SJCRH30 (cell line): ENCODE results near the gene CD46. TPM values are rescaled to one million over a fixed set of nuclear protein-coding genes. Genes with fewer than 3 reads are reported as not detected.
"Not testable (repeated sequence)": the region's sequence is repeated elsewhere in the genome, so short reads cannot be mapped to it uniquely, and the experiment has no call there.

Experiments
- DNase-seq, 2 experiments: peaks; one replicate each; pipeline ENCODE4 v3.0.0-alpha.2; 2015 to 2020
- H3K27ac ChIP-seq: fragments of 250-450 bp; sonication (Bioruptor Pico); 2 replicates; pipeline ENCODE4 v1.5.1; 2020; ENCODE audit warnings: mild to moderate bottlenecking, moderate library complexity
- H3K27me3 ChIP-seq: fragments of 250-450 bp; sonication (Bioruptor Pico); 2 replicates; pipeline ENCODE4 v1.5.1; 2020; ENCODE audit warnings: mild to moderate bottlenecking, moderate library complexity
- H3K36me3 ChIP-seq: fragments of 250-450 bp; sonication (Bioruptor Pico); 2 replicates; pipeline ENCODE4 v1.5.1; 2020; ENCODE audit warnings: mild to moderate bottlenecking, moderate library complexity
- H3K4me1 ChIP-seq: fragments of 250-450 bp; sonication (Bioruptor Pico); 2 replicates; pipeline ENCODE4 v1.5.1; 2020; ENCODE audit warnings: mild to moderate bottlenecking, moderate library complexity
- H3K4me3 ChIP-seq: fragments of 250-450 bp; sonication (Bioruptor Pico); 2 replicates; pipeline ENCODE4 v1.5.1; 2020; ENCODE audit warnings: mild to moderate bottlenecking, moderate library complexity
- H3K9me3 ChIP-seq: fragments of 250-450 bp; sonication (Bioruptor Pico); replicated peaks from 2 replicates; pipeline ENCODE4 v1.5.1; 2020; ENCODE audit warnings: mild to moderate bottlenecking, moderate library complexity
- total RNA-seq: library from RNA; depleted of rRNA; stranded (reverse); fragments of >200 nt; shearing (Covaris generic); gene quantifications from 2 replicates; pipeline ENCODE4 v1.2.3, GENCODE V29; 2014

Gene CD46
- total RNA-seq, 1 experiment from 2014 or later = 95.1 TPM

DNA sequence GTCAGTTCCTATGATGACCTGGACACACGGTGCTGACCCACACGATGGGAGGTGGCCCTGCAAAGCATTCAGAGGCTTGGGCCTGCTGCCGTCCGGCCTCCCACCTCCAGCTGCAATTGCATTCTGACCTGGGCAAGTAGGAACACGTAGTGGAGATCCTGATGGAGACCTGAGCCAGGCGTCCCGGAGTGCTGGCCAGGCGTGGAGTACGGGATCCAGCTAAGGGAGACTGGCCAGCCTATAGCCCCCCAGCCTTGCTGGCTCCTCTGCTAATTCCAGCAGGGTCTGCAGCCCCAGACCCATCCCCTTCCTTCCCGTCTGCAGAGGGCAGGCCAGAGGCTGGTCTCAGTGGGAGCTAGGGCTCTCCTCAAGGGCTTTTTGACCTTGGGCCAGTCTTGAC is 11.2 kb downstream of the CD46 start:
- DNase-seq = no peak
- Histone ChIP-seq H3K27me3 (no peaks in the 10 kb centered on the region), H3K4me3 (no peak overlapping the region), H3K27ac (no peak overlapping the region), H3K9me3 (no peaks in the 10 kb centered on the region), H3K4me1 (no peaks in the 10 kb centered on the region), H3K36me3 (peaks cover 68% of the 10 kb centered on the region)

DNA sequence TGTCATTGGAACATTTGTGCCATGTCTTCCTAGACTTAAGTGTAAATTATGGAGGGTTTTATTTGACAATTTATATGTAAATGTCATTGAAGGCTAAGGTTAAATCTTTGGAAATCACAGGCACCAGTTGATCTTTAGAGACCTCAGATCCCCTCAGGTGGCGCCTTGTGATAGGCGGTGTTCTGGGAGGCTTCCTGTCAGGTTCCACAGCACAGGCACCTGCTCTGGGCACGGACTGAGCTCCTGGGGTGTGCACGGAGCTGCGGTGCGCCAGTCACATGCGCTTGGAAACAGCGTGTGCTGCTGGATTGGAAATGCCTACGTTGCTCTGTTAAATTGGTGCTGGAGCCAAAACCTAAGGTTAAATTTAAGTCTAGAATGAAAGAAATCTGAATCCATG is 12.1 kb downstream of the CD46 start:
- peaks cover 67% of the 10 kb centered on the region for H3K36me3 ChIP-seq
- no peak overlapping the region for H3K4me3 ChIP-seq
- no peaks in the 10 kb centered on the region for H3K27me3 ChIP-seq
- no peaks in the 10 kb centered on the region for H3K9me3 ChIP-seq
- H3K4me1 ChIP-seq = no peaks in the 10 kb centered on the region
- H3K27ac ChIP-seq = no peak overlapping the region
- no peak for DNase-seq

DNA sequence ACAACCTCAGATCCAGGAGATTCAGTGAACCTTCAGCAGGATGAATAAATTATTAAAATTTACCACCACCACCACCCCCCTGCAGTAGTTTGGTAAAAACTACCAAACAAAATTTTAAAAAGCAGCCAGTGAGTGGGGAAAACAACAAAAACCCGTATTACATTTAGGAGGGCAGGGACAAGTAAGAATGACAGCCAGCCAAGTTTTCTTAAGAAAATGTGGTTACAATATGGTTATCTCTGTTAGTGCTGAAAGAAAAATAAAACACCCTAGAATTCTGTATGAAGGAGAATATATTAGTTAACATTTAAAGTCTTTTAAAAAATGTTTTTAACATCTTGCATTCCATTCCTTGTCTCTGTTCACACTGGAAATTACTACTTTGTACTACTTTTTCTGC is 14.7 kb downstream of the CD46 start:
- Histone ChIP-seq H3K9me3 (peaks cover 8% of the 10 kb centered on the region), H3K4me1 (no peaks in the 10 kb centered on the region), H3K27me3 (no peaks in the 10 kb centered on the region), H3K4me3 (no peak overlapping the region), H3K36me3 (peaks cover 67% of the 10 kb centered on the region), H3K27ac (no peak overlapping the region)
- DNase-seq = no peak

DNA sequence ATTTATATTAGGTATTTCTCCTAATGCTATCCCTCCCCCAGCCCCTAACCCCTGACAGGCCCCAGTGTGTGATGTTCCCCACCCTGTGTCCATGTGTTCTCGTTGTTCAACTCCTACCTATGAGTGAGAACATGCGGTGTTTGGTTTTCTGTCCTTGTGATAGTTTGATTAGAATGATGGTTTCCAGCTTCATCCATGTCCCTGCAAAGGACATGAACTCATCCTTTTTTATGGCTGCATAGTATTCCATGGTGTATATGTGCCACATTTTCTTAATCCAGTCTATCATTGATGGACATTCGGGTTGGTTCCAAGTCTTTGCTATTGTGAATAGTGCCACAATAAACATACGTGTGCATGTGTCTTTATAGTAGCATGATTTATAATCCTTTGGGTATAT is 18.7 kb downstream of the CD46 start:
- H3K27me3 ChIP-seq, H3K4me1 ChIP-seq, H3K27ac ChIP-seq, DNase-seq, H3K9me3 ChIP-seq, H3K4me3 ChIP-seq: not testable (repeated sequence)
- peaks cover 59% of the 10 kb centered on the region for H3K36me3 ChIP-seq

DNA sequence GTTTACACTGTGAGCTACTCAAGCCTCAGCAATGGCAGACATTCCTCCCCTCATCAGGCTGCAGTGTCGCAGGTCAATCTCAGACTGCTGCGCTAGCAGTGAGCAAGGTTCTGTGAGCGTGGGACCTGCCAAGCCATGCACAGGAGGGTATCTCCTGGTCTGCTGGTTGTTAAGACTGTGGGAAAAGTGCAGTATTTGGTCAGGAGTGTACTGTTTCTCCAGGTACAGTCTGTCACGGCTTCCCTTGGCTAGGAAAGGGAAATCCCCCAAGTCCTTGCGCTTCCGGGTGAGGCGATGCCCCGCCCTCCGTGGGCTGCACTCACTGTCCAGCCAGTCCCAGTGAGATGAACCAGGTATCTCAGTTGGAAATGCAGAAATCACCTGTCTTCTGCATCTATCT is 24.2 kb downstream of the CD46 start:
- DNase-seq = not testable (repeated sequence)

DNA sequence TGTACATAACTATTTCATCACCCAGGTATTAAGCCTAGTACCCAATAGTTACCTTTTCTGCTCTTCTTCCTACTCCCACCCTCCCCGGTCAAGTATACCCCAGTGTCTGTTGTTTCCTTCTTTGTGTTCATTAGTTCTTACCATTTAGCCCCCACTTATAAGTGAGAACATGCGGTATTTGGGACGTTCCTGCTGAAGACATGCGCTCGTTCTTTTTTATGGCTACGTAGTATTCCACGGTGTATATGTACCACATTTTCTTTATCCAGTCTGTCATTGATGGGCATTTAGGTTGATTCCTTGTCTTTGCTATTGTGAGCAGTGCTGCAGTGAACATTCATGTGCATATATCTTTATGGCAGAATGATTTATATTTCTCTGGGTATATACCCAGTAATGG is 25.6 kb downstream of the CD46 start:
- H3K4me3 ChIP-seq, H3K27ac ChIP-seq, H3K9me3 ChIP-seq, H3K27me3 ChIP-seq, DNase-seq, H3K4me1 ChIP-seq: not testable (repeated sequence)
- H3K36me3 ChIP-seq = peaks cover 58% of the 10 kb centered on the region

More for the DNA sequence above, 24.2 kb downstream of the CD46 start:
- H3K27ac ChIP-seq, H3K27me3 ChIP-seq, H3K9me3 ChIP-seq, H3K4me1 ChIP-seq, H3K4me3 ChIP-seq: not testable (repeated sequence)
- peaks cover 56% of the 10 kb centered on the region for H3K36me3 ChIP-seq

DNA sequence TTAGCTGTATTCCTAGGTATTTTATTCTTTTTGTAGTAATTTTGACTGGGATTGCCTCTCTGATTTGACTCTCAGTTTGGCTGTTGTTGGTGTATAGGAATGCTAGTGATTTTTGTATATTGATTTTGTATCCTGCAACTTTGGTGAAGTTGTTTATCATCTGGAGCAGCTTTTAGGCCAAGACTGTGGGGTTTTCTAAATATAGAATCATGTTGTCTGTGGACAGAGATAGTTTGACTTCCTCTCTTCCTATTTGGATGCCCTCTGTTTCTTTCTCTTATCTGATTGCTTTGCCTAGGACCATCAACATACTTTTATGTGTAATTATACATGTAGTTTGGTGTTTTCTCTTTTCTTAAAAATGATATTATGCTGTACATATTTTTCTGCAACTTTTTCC is 27.2 kb downstream of the CD46 start:
- H3K27ac ChIP-seq = no peak overlapping the region
- H3K9me3 ChIP-seq = peaks cover 5% of the 10 kb centered on the region; the same call in 1 of the 2 replicates
- no peaks in the 10 kb centered on the region for H3K27me3 ChIP-seq
- no peak overlapping the region for H3K4me3 ChIP-seq
- H3K36me3 ChIP-seq = peaks cover 65% of the 10 kb centered on the region
- no peaks in the 10 kb centered on the region for H3K4me1 ChIP-seq
- no peak for DNase-seq

DNA sequence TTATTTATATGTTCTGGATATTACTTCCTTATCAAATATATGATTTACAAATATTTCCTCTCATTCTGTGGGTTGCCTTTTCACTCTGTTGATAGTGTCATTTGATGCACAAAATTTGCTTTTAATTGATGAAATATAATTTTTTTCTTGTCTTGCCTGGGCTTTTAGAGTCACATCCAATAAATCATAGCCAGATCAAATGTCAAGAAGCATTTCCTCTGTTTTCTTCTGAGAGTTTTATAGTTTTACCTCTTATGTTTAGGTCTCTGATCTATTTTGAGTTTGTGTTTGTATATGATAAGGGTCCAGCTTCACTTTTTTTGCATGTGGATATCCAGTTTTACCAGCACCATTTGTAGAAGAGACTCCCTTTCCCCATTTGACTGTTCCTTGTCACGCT is 29.5 kb downstream of the CD46 start:
- no peak for DNase-seq
- H3K27ac ChIP-seq = no peak overlapping the region
- H3K4me1 ChIP-seq = no peaks in the 10 kb centered on the region
- H3K4me3 ChIP-seq = no peak overlapping the region
- H3K27me3 ChIP-seq = no peaks in the 10 kb centered on the region
- H3K36me3 ChIP-seq = peaks cover 69% of the 10 kb centered on the region
- peaks cover 5% of the 10 kb centered on the region; the same call in 1 of the 2 replicates for H3K9me3 ChIP-seq

DNA sequence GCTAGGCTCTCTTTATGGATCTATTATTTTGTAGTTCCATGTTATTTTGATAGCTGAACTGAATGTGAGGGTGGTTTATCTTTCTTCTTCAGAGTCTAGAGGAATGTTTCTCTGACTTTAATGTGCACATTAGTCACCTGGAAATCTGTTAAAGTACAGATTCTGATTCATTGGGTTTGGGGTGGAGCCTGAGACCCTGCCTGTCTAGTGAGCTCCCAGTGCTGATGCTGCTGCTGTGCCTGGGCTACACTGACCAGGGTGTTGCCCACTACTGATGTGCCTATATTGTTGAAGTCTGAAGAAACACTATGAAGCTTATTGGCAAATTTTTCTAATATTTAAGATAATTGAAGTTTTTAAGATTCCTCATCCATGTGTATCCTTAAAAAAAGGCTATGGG is 35.9 kb downstream of the CD46 start:
- DNase-seq = no peak
- Histone ChIP-seq H3K4me1 (peaks cover 11% of the 10 kb centered on the region), H3K9me3 (no peaks in the 10 kb centered on the region), H3K4me3 (no peak overlapping the region), H3K27me3 (no peaks in the 10 kb centered on the region), H3K36me3 (peaks cover 45% of the 10 kb centered on the region), H3K27ac (no peak overlapping the region)

DNA sequence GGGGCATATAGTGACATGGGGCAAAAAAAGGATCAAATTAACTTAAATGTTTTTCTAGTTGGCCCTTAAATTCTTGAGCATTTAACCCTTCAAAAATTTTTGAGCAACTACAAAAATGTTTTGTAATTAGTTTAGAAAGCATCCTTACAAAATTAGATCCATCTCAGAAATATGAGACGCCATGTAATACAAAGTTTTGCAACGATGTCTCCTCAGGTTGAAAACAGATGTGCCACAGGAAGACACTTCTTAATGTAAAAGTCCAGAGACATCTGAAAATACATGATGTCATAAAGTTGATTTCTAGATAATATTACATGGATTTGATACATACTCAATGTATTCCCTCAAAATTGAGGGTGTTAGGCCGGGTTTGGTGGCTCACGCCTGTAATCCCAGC is 37.5 kb downstream of the CD46 start:
- no peaks in the 10 kb centered on the region for H3K9me3 ChIP-seq
- peaks cover 11% of the 10 kb centered on the region for H3K4me1 ChIP-seq
- H3K36me3 ChIP-seq = peaks cover 35% of the 10 kb centered on the region
- no peaks in the 10 kb centered on the region for H3K27me3 ChIP-seq
- no peak overlapping the region for H3K27ac ChIP-seq
- DNase-seq = no peak
- no peak overlapping the region for H3K4me3 ChIP-seq

DNA sequence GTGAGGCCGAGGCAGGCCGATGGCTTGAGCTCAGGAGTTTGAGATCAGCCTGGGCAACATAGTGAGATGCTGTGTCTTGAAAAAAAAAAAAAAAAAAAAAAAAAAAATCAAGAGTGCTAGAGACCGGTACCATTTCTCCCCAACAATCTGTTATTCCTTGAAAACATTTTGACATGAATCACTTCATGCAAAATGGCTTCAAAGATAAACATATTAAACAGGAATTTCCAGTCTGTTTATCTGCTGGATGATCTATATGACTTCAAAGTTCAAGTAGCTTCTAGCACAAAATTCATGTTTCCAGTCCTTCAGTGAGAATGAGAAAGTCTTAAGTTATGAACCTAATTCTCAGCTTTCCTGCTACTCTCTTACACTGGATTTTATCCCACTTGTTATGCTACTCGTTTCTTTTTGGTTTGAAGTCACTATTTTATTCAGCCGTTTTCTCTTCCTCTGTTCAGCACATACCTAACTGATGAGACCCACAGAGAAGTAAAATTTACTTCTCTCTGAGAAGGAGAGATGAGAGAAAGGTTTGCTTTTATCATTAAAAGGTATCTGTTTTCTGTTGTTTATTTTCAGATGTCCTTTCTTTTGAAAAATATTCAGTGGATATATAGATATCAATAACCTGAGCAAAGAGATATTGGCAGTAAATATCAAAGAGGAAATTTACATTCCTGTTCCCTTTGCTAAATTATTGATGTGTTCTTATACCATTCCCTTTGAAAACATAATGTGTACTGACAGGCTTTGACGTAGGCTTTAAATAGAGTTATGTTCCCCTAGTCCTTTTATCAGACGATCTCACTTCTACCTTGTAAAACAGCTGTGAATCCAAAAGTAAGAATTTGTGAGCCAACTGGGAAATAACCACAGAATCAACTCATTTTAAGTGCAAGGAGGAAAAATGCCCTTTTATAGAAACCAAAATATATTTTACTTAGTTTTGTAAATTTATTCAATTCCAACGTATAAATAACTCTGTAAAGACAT is 38.2 kb downstream of the CD46 start:
- no peak for DNase-seq
- Histone ChIP-seq H3K9me3 (no peaks in the 10 kb centered on the region), H3K27ac (no peak overlapping the region), H3K4me3 (no peak overlapping the region), H3K36me3 (peaks cover 29% of the 10 kb centered on the region), H3K27me3 (no peaks in the 10 kb centered on the region), H3K4me1 (peaks cover 11% of the 10 kb centered on the region)

DNA sequence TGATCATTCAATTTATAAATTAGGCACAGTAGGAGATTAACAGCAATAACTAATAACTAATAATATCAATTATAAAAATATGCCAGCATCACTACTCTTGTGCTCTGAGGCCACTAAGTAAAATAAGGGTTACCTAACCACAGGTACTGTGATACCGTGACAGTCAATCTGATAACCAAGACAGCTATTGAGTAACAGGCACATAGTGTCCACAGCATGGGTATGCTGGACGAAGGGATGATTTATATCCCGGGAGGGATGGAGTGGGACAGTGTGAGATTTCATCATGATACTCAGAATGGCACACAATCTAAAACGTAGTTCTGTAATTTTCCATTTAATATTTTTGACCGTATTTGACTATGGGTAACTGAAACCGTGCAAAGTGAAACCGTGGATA is 39.4 kb downstream of the CD46 start:
- no peaks in the 10 kb centered on the region for H3K27me3 ChIP-seq
- no peaks in the 10 kb centered on the region for H3K9me3 ChIP-seq
- H3K27ac ChIP-seq = no peak overlapping the region
- peaks cover 11% of the 10 kb centered on the region for H3K4me1 ChIP-seq
- DNase-seq = no peak
- H3K4me3 ChIP-seq = no peak overlapping the region
- peaks cover 18% of the 10 kb centered on the region for H3K36me3 ChIP-seq

DNA sequence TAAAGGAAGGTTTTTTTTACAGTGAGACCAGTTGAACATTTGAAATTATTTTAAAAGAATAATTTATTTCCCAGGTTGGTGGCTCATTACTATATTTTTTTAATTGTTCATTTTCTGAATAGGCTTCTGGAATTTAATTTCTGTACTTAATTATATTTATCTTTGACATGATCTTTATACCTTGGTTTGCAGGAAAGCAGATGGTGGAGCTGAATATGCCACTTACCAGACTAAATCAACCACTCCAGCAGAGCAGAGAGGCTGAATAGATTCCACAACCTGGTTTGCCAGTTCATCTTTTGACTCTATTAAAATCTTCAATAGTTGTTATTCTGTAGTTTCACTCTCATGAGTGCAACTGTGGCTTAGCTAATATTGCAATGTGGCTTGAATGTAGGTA is 41.5 kb downstream of the CD46 start:
- no peak for DNase-seq
- H3K27ac ChIP-seq = no peak overlapping the region
- no peak overlapping the region for H3K4me3 ChIP-seq
- H3K9me3 ChIP-seq = no peaks in the 10 kb centered on the region
- H3K36me3 ChIP-seq = peaks cover 12% of the 10 kb centered on the region
- H3K4me1 ChIP-seq = peaks cover 11% of the 10 kb centered on the region
- H3K27me3 ChIP-seq = no peaks in the 10 kb centered on the region

DNA sequence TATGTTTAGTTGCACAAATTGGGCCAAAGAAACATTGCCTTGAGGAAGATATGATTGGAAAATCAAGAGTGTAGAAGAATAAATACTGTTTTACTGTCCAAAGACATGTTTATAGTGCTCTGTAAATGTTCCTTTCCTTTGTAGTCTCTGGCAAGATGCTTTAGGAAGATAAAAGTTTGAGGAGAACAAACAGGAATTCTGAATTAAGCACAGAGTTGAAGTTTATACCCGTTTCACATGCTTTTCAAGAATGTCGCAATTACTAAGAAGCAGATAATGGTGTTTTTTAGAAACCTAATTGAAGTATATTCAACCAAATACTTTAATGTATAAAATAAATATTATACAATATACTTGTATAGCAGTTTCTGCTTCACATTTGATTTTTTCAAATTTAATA is 43.0 kb downstream of the CD46 start:
- no peak for DNase-seq
- Histone ChIP-seq H3K4me1 (peaks cover 10% of the 10 kb centered on the region), H3K27ac (no peak overlapping the region), H3K9me3 (no peaks in the 10 kb centered on the region), H3K36me3 (peaks cover 12% of the 10 kb centered on the region), H3K4me3 (no peak overlapping the region), H3K27me3 (no peaks in the 10 kb centered on the region)

DNA sequence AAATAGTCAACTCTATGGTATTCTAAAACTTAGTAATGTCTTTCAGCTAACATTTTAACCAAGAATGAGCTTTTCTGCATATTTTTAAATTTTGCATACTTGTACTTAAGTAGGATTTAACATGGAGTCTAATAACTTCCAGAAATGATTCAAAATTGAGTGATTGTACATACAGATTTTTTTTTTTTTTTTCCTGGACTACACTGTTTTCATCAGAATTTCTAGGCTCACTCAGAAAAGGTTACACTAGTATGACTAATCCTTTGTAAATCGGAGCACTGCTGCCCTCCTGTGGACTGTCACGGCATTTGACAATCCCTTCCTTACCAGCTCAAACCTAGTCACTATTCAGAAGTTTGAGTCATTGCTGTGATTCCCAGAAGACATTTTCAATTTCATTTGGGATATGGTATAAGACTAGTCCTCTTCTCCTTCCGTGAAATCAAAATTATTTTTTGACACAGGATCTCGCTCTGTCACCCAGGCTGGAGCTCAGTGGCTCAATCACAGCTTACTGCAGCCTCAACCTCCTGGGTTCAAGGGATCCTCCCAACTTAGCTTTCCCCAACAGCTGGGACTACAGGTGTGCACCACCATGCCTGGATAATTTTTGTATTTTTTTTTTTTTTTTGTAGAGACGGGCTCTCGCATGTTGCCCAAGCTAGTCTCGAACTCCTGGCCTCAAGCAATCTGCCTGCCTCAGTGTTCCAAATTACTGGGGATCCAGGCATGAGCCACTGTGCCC is 45.5 kb downstream of the CD46 start:
- DNase-seq = peak; percentile 77 to 89
- Histone ChIP-seq H3K27ac (no peak overlapping the region), H3K36me3 (peaks cover 6% of the 10 kb centered on the region), H3K9me3 (no peaks in the 10 kb centered on the region), H3K4me1 (no peaks in the 10 kb centered on the region), H3K27me3 (no peaks in the 10 kb centered on the region), H3K4me3 (no peak overlapping the region)
